ENCODE data around the gene CATSPERZ. TPM values are rescaled to one million over a fixed set of nuclear protein-coding genes. Genes with fewer than 3 reads are reported as not detected.

The CATSPERZ gene
- total and polyA plus RNA-seq, 9 of the 15 experiments (the other 6 are each of a cell fraction or from before 2014, with no cell fraction given) = 0.86 to 8.5 (median 3.5) TPM

GRCh38 chr11:64304316-64305072 is 4.3 kb downstream of the CATSPERZ start (continued):
- TF ChIP-seq VEZF1 (CRISPR knock-in tag; IDR thresholded peaks at IDR 0.05) (no peak), KDM5B (IDR thresholded peaks at IDR 0.05; ENCODE audit: insufficient replicate concordance, low read depth, low read length) (no peak), RAD51 (IDR thresholded peaks at IDR 0.05; ENCODE audit: borderline replicate concordance, low read depth) (peak; percentile 54; the same call in 1 of the 2 replicates), ETS1 (conservative IDR thresholded peaks at IDR 0.05; ENCODE audit: control insufficient read depth, low read depth, low read length) (0 out of 2 replicates have a peak, but pooled peaks have one; percentile 54), XRCC4 (IDR thresholded peaks at IDR 0.05; ENCODE audit: extremely low read depth, insufficient read depth, insufficient read length) (no peak), HOXB6 (CRISPR knock-in tag; IDR thresholded peaks at IDR 0.05; ENCODE audit: borderline replicate concordance) (no peak), SAP30 (IDR thresholded peaks at IDR 0.05; ENCODE audit: borderline replicate concordance, insufficient read depth, low read depth, low read length, poor library complexity, severe bottlenecking) (no peak), PRPF4 (IDR thresholded peaks at IDR 0.05; ENCODE audit: insufficient read depth, low read depth, low read length, poor library complexity, severe bottlenecking) (no peak), DMBX1 (CRISPR knock-in tag; IDR thresholded peaks at IDR 0.05; ENCODE audit: borderline replicate concordance) (no peak), FOXO4 (CRISPR knock-in tag; IDR thresholded peaks at IDR 0.05) (no peak), ZNF639 (CRISPR knock-in tag; conservative IDR thresholded peaks at IDR 0.05 in 1 of 2, IDR thresholded peaks at IDR 0.05 in 1 of 2) (no peak), DACH1 (IDR thresholded peaks at IDR 0.05; ENCODE audit: partially characterized antibody) (peak; percentile 65), USF1 (CRISPR knock-in tag; IDR thresholded peaks at IDR 0.05) (peak; percentile 82), CSDE1 (IDR thresholded peaks at IDR 0.05) (no peak), MTA2 (IDR thresholded peaks at IDR 0.05; ENCODE audit: low read depth) (no peak), BRCA1 (IDR thresholded peaks at IDR 0.05) (no peak), BRCA1 (CRISPR knock-in tag; IDR thresholded peaks at IDR 0.05) (no peak), BHLHE40 (IDR thresholded peaks at IDR 0.05; ENCODE audit: low read length) (peak; percentile 87)
